Activated T-helper 1 cell treated with anti-CD3 and anti-CD28 coated beads, Interleukin-2, amount 50 U/mL, for 16 hours (primary cell): Measurements from ENCODE around the gene SLC22A1.
"Not testable (repeated sequence)": the region's sequence is repeated elsewhere in the genome, so short reads cannot be mapped to it uniquely, and the experiment has no call there.

Source experiments
- DNase-seq, 2 donors: peaks; one replicate each; pipeline ENCODE4 v3.0.0-alpha.2; 2020; ENCODE audit warnings: low read depth in 1 of 2, low spot score in 1 of 2

The SLC22A1 gene

GRCh38 chr6:160137130-160137988 is 15.7 kb downstream of the SLC22A1 start:
- no peak for DNase-seq

DNA sequence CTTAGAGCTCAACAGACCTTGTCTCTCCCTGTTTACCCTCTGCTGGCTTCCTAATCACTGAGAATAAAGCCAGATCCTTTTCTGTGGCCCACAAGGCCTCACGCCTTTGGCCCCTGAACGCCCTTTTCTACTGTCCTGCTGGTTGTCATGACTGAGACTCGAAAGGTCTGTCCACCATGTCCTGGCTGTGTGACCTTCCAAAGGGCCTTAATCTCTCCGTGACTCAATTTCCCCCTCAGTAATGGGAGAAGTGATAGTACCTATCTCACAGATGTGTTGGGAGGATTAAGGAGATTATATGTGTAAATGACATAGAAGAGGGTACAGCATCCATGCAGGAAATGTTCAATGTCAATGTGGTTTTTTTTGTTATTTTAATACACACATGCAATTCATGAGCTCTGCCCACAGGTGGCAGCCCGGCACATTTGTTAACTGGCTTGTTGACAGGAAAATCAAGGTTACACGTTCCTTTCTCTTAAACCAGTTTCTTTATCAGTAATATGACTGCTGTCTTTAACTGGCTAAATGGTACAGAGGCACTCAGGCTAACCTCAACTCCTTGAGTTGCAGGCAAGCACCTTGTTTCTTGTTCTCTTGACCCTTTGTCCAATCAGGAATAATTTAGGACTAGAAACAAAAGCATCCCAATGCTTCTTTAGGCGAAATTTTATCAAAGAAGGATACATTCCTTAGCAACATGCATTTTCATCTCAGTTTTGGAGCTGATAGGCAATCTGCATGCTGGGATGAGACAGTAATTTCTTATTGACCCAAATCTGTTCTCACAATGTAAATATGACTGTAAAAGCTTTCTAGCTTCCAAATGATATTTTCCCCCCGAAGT is 16.6 kb downstream of the SLC22A1 start:
- DNase-seq: peak; percentile 19 to 31

- DNase-seq: no peak
Measured at GRCh38 chr6:160138839-160139419, 17.3 kb downstream of the SLC22A1 start.

DNA sequence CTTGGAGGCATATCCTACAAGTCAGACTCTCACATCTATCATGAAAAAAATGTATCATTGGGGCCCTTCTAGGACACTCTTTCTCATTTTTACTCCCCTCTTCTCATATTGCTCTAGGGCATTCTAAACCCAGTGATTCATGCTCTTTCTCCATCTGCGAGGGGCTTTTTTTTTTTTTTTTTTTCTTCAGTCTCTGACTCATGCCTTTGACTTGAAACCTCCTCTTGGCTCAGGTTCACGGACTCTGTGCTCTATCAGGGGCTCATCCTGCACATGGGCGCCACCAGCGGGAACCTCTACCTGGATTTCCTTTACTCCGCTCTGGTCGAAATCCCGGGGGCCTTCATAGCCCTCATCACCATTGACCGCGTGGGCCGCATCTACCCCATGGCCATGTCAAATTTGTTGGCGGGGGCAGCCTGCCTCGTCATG is 17.8 kb downstream of the SLC22A1 start:
- no peak for DNase-seq

DNA sequence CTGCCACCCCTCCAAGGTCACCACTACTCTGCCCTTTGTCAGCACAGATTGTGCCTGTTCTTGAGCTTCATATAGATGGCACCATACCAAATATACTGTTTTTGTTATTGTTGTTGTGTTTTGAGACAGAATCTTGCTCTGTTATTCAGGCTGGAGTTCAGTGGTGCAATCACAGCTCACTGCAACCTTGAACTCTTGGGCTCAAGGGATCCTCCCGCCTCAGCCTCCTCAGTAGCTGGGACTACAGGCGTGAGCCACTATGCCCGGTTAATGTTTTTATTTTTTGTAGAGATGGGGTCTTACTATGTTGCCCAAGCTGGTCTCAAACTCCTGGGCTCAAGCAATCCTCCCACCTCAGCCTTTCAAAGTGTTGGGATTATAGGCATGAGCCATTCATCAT is 18.9 kb downstream of the SLC22A1 start:
- DNase-seq: not testable (repeated sequence)

DNA sequence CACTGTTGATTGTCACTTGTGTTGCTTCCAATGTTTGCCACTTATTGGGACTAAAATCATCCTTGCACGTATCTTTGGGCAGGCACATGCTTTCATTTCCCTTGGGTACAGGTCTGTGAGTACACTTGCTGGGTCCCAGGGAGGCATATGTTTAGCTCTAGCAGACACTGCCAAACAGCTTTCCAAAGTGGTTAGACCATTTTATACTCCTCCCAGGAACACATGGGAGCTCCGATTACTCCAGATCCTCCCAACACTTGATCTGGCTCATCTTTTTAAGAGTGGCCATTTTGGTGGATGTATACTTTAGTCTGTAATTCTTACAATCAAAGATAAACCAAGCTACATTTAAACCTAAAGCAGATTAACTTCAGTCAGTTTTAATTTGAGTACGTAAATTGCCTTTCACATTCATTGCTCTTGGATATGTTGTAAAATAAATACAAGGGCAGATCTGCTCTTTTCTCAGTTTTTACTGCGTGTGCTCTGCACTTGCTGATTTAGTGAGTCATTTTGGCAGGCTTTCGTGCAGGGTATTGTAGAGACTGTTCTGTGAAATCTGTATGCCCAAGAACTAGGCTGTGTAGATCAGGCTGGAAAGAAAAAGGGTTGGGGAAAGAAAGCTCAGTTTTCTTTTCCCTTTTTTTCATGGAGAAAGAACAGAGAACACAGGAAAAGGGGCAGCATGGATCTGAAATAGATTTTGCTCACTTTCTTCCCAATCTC is 19.5 kb downstream of the SLC22A1 start:
- DNase-seq: no peak

- no peak for DNase-seq
Measured at GRCh38 chr6:160142115-160142715, 20.6 kb downstream of the SLC22A1 start.

- no peak for DNase-seq
Measured at GRCh38 chr6:160146454-160147145, 25.0 kb downstream of the SLC22A1 start.

DNA sequence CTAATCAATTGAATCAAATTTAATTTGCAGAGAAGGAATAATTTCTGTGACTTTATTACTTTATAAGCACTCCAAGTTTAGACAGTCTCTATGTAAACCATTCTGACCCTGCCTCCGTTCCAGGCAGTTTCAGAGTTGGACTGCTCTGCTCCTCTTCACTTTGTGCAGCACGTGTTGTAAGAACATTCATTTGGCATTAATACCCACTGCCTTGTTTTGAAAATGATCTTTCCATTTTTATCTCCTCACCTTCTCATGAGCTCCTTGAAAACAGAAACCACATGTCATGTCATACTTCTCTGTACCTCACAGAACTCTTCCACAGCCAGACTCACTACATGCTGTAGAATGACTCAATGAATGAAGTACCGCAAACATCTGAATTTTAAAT is 25.5 kb downstream of the SLC22A1 start:
- no peak for DNase-seq

- DNase-seq: no peak
Measured at GRCh38 chr6:160154471-160154870, 32.9 kb downstream of the SLC22A1 start.

- DNase-seq: no peak
Measured at GRCh38 chr6:160156842-160157241, 35.2 kb downstream of the SLC22A1 start.

DNA sequence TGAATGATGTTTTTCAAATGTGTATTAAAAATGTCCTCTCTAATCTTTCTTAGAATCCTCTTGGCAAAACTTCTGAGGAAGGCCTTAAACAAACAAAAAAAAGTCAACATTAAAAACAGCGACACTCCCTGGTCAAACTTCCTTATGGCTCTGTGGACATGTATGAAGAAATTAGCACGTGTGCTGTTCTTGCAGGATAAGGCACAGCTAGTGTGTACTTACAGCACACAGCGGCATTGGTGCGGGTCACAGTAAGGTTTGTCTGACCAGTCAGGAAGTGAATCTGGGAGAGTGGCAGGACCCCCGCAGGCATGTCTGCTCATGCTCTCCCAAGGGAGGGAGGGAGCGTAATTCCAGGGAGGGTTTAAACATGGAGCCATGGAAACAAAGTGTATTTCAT is 38.8 kb downstream of the SLC22A1 start:
- no peak for DNase-seq

- DNase-seq: no peak
Measured at GRCh38 chr6:160160929-160161646, 39.5 kb downstream of the SLC22A1 start.

DNA sequence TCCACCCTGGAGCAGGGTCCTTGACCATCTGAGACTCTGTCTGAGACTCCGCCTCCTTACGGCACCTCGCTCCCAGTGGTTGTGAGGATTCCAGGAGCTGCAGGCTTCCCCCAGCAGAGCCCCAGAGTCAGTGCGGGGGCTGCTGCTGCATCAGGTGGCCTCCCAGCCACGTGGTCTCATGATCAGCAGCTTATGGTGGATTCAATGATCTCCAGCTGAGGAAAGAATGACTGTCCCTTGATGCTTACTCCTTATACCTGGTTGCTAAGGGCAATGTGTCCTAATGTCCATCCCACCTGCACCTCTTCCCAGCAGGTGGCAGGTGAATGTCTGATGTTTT is 40.0 kb downstream of the SLC22A1 start:
- no peak for DNase-seq

- DNase-seq: no peak
Measured at GRCh38 chr6:160162030-160162566, 40.5 kb downstream of the SLC22A1 start.

- DNase-seq: no peak
Measured at GRCh38 chr6:160163425-160163824, 41.8 kb downstream of the SLC22A1 start.

DNA sequence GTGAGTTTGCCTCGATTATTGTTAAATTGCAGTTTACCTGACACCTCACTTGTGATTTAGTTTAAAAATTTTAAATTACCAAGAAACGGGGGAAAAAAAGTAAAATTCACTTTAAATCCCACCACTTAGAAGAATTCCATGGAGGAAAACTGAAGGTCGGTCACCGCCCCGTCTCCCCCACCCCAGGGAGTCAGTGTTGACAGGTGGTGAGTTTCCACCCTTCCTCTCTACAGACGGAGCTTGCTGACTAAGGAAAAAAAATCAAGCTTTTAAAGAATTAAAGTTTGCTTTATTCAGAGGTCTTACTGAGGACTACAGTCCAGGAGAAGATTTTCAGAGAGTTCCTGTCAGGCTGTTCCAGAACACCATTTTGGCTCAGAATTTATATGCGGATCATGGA is 42.3 kb downstream of the SLC22A1 start:
- DNase-seq: no peak

GRCh38 chr6:160165928-160166327 is 44.3 kb downstream of the SLC22A1 start:
- DNase-seq: not testable (repeated sequence)
